ENCODE data around the gene SMIM38. TPM values are rescaled to one million over a fixed set of nuclear protein-coding genes. Genes with fewer than 3 reads are reported as not detected.

Gene SMIM38
- total and polyA plus RNA-seq, 8 donors, result 0.33 to 6.2 (median 1.2) TPM

DNA sequence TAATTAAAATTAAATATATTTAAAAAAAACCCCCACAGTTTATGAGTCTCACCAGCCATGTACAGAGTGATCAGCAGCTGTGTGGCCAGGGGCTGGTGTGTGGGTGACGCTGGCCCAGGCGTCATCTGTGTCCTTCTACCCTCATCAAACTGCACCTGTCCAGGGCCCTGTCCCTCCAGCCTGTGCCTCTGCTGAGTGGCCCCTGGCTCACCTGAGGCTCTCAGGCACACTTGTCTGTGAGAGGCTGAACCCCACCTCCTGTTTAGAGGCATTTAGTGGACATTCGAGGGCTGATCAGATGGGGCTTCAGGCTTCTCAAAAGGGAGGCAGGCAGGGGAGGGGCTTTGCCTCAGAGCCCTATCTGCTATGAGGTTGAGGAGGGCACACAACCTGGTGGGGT lies 29.9 kb upstream of the SMIM38 start:
- 93 to 94% methylated on average over 3 of the region's 3 CpGs for WGBS, 2 donors
- Histone ChIP-seq H3K27ac (peak overlapping the region in 1 of 4 donors; percentile 35), H3K27me3 (no peaks in the 10 kb centered on the region), H3K4me1 (peaks cover 0 to 12% (median 0%) of the 10 kb centered on the region in 3 donors), H3K4me3 (no peak overlapping the region), H3K36me3 (no peaks in the 10 kb centered on the region), H3K9me3 (no peaks in the 10 kb centered on the region)
- TF ChIP-seq, protein P1, sequence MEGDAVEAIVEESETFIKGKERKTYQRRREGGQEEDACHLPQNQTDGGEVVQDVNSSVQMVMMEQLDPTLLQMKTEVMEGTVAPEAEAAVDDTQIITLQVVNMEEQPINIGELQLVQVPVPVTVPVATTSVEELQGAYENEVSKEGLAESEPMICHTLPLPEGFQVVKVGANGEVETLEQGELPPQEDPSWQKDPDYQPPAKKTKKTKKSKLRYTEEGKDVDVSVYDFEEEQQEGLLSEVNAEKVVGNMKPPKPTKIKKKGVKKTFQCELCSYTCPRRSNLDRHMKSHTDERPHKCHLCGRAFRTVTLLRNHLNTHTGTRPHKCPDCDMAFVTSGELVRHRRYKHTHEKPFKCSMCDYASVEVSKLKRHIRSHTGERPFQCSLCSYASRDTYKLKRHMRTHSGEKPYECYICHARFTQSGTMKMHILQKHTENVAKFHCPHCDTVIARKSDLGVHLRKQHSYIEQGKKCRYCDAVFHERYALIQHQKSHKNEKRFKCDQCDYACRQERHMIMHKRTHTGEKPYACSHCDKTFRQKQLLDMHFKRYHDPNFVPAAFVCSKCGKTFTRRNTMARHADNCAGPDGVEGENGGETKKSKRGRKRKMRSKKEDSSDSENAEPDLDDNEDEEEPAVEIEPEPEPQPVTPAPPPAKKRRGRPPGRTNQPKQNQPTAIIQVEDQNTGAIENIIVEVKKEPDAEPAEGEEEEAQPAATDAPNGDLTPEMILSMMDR (IDR thresholded peaks at IDR 0.05), result no peak
- no peak for ATAC-seq
- peak in 1 of 6 donors; percentile 21 for DNase-seq
- intact Hi-C loops (cut with DNase I), result no loop called here
- no peak for FAIRE-seq

GRCh38 chr11:69126286-69126685 lies 29.4 kb upstream of the SMIM38 start:
- Histone ChIP-seq H3K36me3 (no peaks in the 10 kb centered on the region), H3K4me1 (peaks cover 0 to 12% (median 0%) of the 10 kb centered on the region in 3 donors), H3K27ac (peak overlapping the region in 1 of 4 donors; percentile 35), H3K27me3 (no peaks in the 10 kb centered on the region), H3K9me3 (no peaks in the 10 kb centered on the region), H3K4me3 (no peak overlapping the region)
- no peak for FAIRE-seq
- no peak for ATAC-seq
- intact Hi-C loops (cut with DNase I), result no loop called here
- TF ChIP-seq, protein P1 (IDR thresholded peaks at IDR 0.05), result no peak
- DNase-seq, result peak in 1 of 6 donors; percentile 51
- 81 to 88% methylated on average over 12 of the region's 12 CpGs for WGBS, 2 donors

DNA sequence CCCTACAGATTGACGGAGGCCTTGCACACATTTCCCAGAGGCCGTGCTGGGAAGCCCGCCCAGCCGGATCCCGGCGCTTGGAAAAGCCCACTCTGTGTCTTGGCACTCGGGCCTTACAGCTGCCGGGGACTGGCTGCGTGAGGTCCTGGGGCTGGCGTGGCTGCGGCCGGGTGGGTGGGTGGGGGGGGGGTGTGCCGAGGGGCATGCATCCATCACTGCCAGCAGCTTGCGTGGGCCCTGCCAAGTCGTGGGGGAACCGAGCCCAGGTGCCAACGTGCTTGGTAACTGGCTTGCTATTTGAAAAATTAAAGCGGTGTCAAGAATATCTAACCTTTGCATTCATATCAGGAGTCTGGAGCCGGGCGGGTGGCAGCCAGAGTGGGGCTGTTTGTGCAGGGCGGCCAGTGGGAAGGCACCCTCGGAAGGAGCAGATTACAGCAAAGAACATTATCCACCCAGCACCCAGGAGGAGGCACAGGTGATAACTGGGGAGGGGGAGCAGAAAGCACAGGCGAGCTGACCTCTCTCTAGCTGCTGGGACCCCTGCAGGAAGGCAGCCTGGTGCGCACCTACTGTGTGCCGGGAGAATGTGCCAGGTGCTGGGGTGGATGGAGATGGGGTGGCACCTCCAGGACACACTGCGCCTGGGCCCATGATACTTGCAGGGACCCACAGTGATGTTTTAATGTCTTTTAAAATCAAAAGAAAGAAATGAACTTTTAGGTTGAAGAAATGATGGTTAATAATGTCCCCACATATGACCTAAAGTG lies 28.5 kb upstream of the SMIM38 start:
- Histone ChIP-seq H3K9me3 (no peaks in the 10 kb centered on the region), H3K27me3 (no peaks in the 10 kb centered on the region), H3K4me3 (no peak overlapping the region), H3K36me3 (no peaks in the 10 kb centered on the region), H3K4me1 (peaks cover 0 to 12% (median 0%) of the 10 kb centered on the region in 3 donors), H3K27ac (peak overlapping the region in 3 of 4 donors; percentile 11 to 35 (median 30))
- peak in 2 of 4 donors; percentile 9 to 37 for ATAC-seq
- intact Hi-C loops (cut with DNase I), result no loop called here
- WGBS, 2 donors, result 60 to 63% methylated on average over 26 of the region's 26 CpGs
- TF ChIP-seq, protein P1 (IDR thresholded peaks at IDR 0.05), result no peak
- DNase-seq, result peak in 4 of 6 donors; percentile 43 to 76 (median 59)
- FAIRE-seq, result no peak

DNA sequence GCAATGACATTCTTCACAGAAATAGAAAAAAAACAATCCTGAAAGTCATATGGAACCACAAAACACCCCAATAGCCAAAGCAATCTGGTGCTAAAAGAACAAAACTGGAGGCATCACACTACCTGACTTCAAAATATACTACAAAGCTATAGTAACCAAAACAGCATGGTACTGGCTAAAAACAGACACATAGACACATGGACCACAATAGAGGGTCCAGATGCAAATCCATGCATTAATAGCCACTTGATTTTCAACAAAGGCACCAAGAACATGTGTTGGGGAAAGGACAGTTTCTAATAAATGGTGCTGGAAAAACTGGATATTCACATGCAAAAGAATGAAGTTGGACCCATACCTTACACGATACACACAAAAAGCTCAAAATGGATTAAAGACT lies 27.9 kb upstream of the SMIM38 start:
- no peaks in the 10 kb centered on the region for H3K27me3 ChIP-seq
- H3K36me3 ChIP-seq, result no peaks in the 10 kb centered on the region
- peaks cover 0 to 7% (median 0%) of the 10 kb centered on the region in 3 donors for H3K4me1 ChIP-seq
- intact Hi-C loops (cut with DNase I), result no loop called here
- H3K4me3 ChIP-seq, result no peak overlapping the region
- WGBS, 2 donors, result 95 to 100% methylated on average over 1 of the region's 1 CpG
- DNase-seq (no peak), ATAC-seq (no peak), FAIRE-seq (no peak)
- peak overlapping the region in 1 of 4 donors; percentile 11 for H3K27ac ChIP-seq
- H3K9me3 ChIP-seq, result no peaks in the 10 kb centered on the region
- TF ChIP-seq, protein P1 (IDR thresholded peaks at IDR 0.05), result no peak

- Histone ChIP-seq H3K4me3 (no peak overlapping the region), H3K36me3 (no peaks in the 10 kb centered on the region), H3K27ac (no peak overlapping the region), H3K4me1 (peaks cover 0 to 4% (median 0%) of the 10 kb centered on the region in 3 donors), H3K9me3 (no peaks in the 10 kb centered on the region), H3K27me3 (no peaks in the 10 kb centered on the region)
- intact Hi-C loops (cut with DNase I), result no loop called here
- ATAC-seq (no peak), DNase-seq (no peak), FAIRE-seq (no peak)
- TF ChIP-seq, protein P1 (IDR thresholded peaks at IDR 0.05), result no peak
- WGBS, 2 donors, result 92% methylated on average over 2 of the region's 2 CpGs
These were observed 26.7 kb upstream of the SMIM38 start for GRCh38 chr11:69129053-69129452.

All from pancreas (tissue), 10 donors.